Large intestine (tissue), 3 donors: ENCODE results near the gene BCL6B. TPM values are rescaled to one million over a fixed set of nuclear protein-coding genes. Genes with fewer than 3 reads are reported as not detected.

ENCODE experiments used
- DNase-seq, 2 donors: peaks; one replicate each; pipeline versions ENCODE4 v3.0.0 to v3.0.0-alpha.2; 2013
- H3K27ac ChIP-seq: one replicate; pipeline ENCODE4 v1.5.1; 2013; ENCODE audit warnings: low read length
- H3K27me3 ChIP-seq: 2 replicates; pipeline ENCODE4 v1.6.1; 2013; ENCODE audit warnings: low read length; ENCODE audit not compliant: control insufficient read depth, insufficient read depth
- H3K36me3 ChIP-seq: 2 replicates; pipeline ENCODE4 v1.6.1; 2013; ENCODE audit warnings: low read length; ENCODE audit not compliant: control insufficient read depth, insufficient read depth
- H3K4me1 ChIP-seq: one replicate; pipeline ENCODE4 v1.6.1; 2013; ENCODE audit warnings: low read length; ENCODE audit not compliant: control insufficient read depth, insufficient read depth
- H3K4me3 ChIP-seq: one replicate; pipeline ENCODE4 v1.5.1; 2013; ENCODE audit warnings: low read length
- H3K9me3 ChIP-seq: one replicate; pipeline ENCODE4 v1.6.1; 2013; ENCODE audit warnings: mild to moderate bottlenecking, low read depth, low read length, moderate library complexity; ENCODE audit not compliant: control insufficient read depth
- WGBS: methylation state at CpG from one replicate; pipeline ENCODE4 v1.1.5; 2013; ENCODE audit warnings: low lambda C conversion rate; ENCODE audit not compliant: insufficient coverage; 5-methylcytosine and 5-hydroxymethylcytosine counted together
- polyA plus RNA-seq: library from polyadenylated mRNA; unstranded; fragments of 120-200 nt; gene quantifications from one replicate; pipeline ENCODE4 v1.2.1, GENCODE V29; 2013

Gene BCL6B
- polyA plus RNA-seq, 1 donor = 7.2 TPM

- Histone ChIP-seq H3K36me3 (no peaks in the 10 kb centered on the region), H3K4me3 (no peak overlapping the region), H3K4me1 (no peaks in the 10 kb centered on the region), H3K27ac (no peak overlapping the region), H3K27me3 (peaks cover 2% of the 10 kb centered on the region), H3K9me3 (no peaks in the 10 kb centered on the region)
- WGBS = 67% methylated on average over 3 of the region's 6 CpGs
- DNase-seq = no peak
These were observed 37.5 kb downstream of the BCL6B start for GRCh38 chr17:7060165-7060891.

GRCh38 chr17:7063518-7064094 lies 40.8 kb downstream of the BCL6B start:
- Histone ChIP-seq H3K4me3 (no peak overlapping the region), H3K27ac (no peak overlapping the region), H3K4me1 (no peaks in the 10 kb centered on the region), H3K36me3 (no peaks in the 10 kb centered on the region), H3K9me3 (no peaks in the 10 kb centered on the region), H3K27me3 (peaks cover 2% of the 10 kb centered on the region)
- WGBS = 14% methylated on average over 1 of the region's 6 CpGs
- no peak for DNase-seq

GRCh38 chr17:7064261-7064660 lies 41.4 kb downstream of the BCL6B start:
- DNase-seq = no peak
- Histone ChIP-seq H3K9me3 (peaks cover under 1% of the 10 kb centered on the region), H3K4me1 (no peaks in the 10 kb centered on the region), H3K4me3 (no peak overlapping the region), H3K36me3 (no peaks in the 10 kb centered on the region), H3K27ac (no peak overlapping the region), H3K27me3 (peaks cover 2% of the 10 kb centered on the region)
- WGBS = no CpG with 5 or more reads among the region's 4 CpGs

GRCh38 chr17:7067198-7067597 lies 44.3 kb downstream of the BCL6B start:
- Histone ChIP-seq H3K27ac (no peak overlapping the region), H3K4me3 (no peak overlapping the region), H3K36me3 (no peaks in the 10 kb centered on the region), H3K9me3 (peaks cover 3% of the 10 kb centered on the region), H3K4me1 (no peaks in the 10 kb centered on the region), H3K27me3 (peaks cover 2% of the 10 kb centered on the region)
- no peak for DNase-seq
- no CpG with 5 or more reads among the region's 1 CpG for WGBS

- H3K9me3 ChIP-seq = peaks cover 3% of the 10 kb centered on the region
- no peaks in the 10 kb centered on the region for H3K4me1 ChIP-seq
- 10% methylated on average over 1 of the region's 1 CpG for WGBS
- H3K27ac ChIP-seq = no peak overlapping the region
- DNase-seq = no peak
- H3K27me3 ChIP-seq = peaks cover 2% of the 10 kb centered on the region
- no peak overlapping the region for H3K4me3 ChIP-seq
- H3K36me3 ChIP-seq = no peaks in the 10 kb centered on the region
These were observed 45.4 kb downstream of the BCL6B start for GRCh38 chr17:7068268-7068667.

GRCh38 chr17:7070712-7071111 lies 47.9 kb downstream of the BCL6B start:
- H3K4me1 ChIP-seq = no peaks in the 10 kb centered on the region
- peaks cover 2% of the 10 kb centered on the region for H3K27me3 ChIP-seq
- no peak overlapping the region for H3K4me3 ChIP-seq
- H3K9me3 ChIP-seq = peaks cover 3% of the 10 kb centered on the region
- WGBS = no CpG with 5 or more reads among the region's 3 CpGs
- no peaks in the 10 kb centered on the region for H3K36me3 ChIP-seq
- H3K27ac ChIP-seq = no peak overlapping the region
- no peak for DNase-seq

- no CpG with 5 or more reads among the region's 2 CpGs for WGBS
- Histone ChIP-seq H3K36me3 (no peaks in the 10 kb centered on the region), H3K4me3 (no peak overlapping the region), H3K27me3 (peaks cover 2% of the 10 kb centered on the region), H3K27ac (no peak overlapping the region), H3K9me3 (peaks cover 3% of the 10 kb centered on the region), H3K4me1 (no peaks in the 10 kb centered on the region)
- no peak for DNase-seq
These were observed 49.6 kb downstream of the BCL6B start for GRCh38 chr17:7072406-7072805.

- peaks cover 2% of the 10 kb centered on the region for H3K27me3 ChIP-seq
- no peak overlapping the region for H3K27ac ChIP-seq
- WGBS = no CpG with 5 or more reads among the region's 14 CpGs
- no peaks in the 10 kb centered on the region for H3K9me3 ChIP-seq
- H3K36me3 ChIP-seq = no peaks in the 10 kb centered on the region
- DNase-seq = no peak
- no peaks in the 10 kb centered on the region for H3K4me1 ChIP-seq
- H3K4me3 ChIP-seq = no peak overlapping the region
These were observed 52.1 kb downstream of the BCL6B start for GRCh38 chr17:7074931-7075330.

GRCh38 chr17:7077911-7078546 lies 55.2 kb downstream of the BCL6B start:
- Histone ChIP-seq H3K27me3 (peaks cover 3% of the 10 kb centered on the region), H3K4me3 (no peak overlapping the region), H3K4me1 (no peaks in the 10 kb centered on the region), H3K36me3 (no peaks in the 10 kb centered on the region), H3K27ac (no peak overlapping the region), H3K9me3 (no peaks in the 10 kb centered on the region)
- WGBS = no CpG with 5 or more reads among the region's 7 CpGs
- DNase-seq = no peak

- Histone ChIP-seq H3K27me3 (peaks cover 3% of the 10 kb centered on the region), H3K4me3 (no peak overlapping the region), H3K27ac (no peak overlapping the region), H3K9me3 (no peaks in the 10 kb centered on the region), H3K4me1 (no peaks in the 10 kb centered on the region), H3K36me3 (no peaks in the 10 kb centered on the region)
- no CpG with 5 or more reads among the region's 10 CpGs for WGBS
- DNase-seq = no peak
These were observed 55.9 kb downstream of the BCL6B start for GRCh38 chr17:7078711-7079110.
